ENCODE measurements around the gene SNX2.
"Not testable (repeated sequence)": the region's sequence is repeated elsewhere in the genome, so short reads cannot be mapped to it uniquely, and the experiment has no call there.

SNX2 gene

GRCh38 chr5:122845229-122846050 is 70.6 kb downstream of the SNX2 start, which contains the start of gene SNX24:
Gene SNX24, plus strand, starts transcription at chr5:122845613. Its CDS starts 21 bp downstream, at chr5:122845634.
- no peak for DNase-seq

DNA sequence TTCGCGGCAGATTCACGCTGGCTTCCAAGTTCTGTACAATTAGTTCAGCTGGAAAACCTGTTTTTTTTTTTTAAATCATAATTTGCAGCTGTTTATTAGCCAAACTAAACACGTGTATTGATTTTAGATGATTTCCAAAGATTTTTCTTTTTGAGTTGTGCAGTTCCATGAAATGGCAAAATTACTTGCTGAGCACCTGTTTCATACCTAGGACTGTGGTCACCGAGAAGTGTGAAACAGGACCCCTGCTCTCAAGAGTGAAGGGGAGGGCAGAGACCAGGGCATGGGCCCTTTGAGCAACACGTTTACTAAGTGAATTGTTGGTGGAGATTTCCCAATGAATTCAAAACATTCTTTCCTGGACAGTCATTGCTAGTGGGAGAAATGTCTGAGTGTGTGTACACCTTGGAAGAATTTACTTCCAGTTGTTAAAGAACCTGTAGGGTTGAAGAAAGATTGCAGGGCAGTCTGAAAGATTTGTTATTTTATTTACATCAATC is 71.2 kb downstream of the SNX2 start:
- DNase-seq, result no peak

DNA sequence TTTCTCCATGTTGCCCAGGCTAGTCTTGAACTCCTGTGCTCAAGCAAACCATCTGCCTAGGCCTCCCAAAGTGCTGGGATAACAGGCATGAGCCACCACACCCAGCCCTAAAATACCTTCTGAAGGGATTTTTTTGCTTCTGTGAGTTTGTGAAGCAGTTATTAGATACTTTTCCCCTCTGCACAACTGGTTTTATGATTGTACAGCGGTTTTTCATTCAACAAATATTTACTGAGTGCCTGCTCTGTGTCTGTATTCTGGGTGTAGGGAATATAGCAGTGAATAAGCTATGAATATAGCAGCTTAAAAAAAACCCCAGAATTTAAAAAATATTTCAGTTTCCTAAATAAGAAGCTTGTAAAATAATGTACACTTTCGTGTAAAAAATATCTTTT is 72.8 kb downstream of the SNX2 start:
- DNase-seq, result no peak

DNA sequence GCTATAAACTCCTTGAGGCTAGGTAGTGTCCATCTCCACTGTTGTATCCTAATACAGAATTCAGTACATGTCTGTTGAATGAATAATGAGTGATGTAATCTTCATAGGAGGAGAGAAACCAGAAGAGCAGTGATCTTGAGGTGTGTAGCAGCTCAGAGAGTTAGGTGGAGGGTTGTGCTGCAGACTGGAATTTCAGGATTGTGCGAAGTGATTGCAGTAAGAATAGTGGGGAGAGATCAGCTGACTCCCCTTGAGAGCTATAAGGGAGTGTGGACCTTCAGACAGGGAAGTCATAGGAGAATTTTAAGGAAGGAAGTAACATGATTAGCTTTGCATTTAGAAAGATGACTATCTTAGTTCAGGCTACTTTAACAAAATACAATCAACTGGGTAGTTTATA is 74.9 kb downstream of the SNX2 start:
- no peak for DNase-seq

GRCh38 chr5:122857538-122857937 is 82.7 kb downstream of the SNX2 start:
- DNase-seq, result not testable (repeated sequence)

GRCh38 chr5:122858451-122858850 is 83.6 kb downstream of the SNX2 start:
- no peak for DNase-seq

GRCh38 chr5:122863240-122863639 is 88.4 kb downstream of the SNX2 start:
- DNase-seq, result no peak

DNA sequence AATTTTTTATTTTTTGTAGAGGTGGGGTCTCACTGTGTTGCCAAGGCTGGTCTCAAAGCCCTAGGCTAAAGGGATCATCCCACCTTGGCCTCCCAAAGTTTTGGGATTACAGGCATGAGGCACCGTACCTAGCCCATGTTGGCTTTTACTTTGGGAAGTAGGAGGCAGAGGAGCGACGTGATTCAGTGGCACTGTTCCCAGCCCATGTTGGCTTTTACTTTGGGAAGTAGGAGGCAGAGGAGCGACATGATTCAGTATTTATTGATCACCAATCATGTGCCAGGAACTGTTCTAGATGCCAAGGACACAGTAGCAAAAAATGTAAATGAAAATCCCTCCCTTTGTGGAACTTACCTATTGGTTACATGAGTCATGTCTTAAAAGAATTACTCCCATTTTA is 88.8 kb downstream of the SNX2 start:
- no peak for DNase-seq

- no peak for DNase-seq
Measured at GRCh38 chr5:122864400-122864799, 89.5 kb downstream of the SNX2 start.

GRCh38 chr5:122864842-122865241 is 90.0 kb downstream of the SNX2 start:
- DNase-seq, result no peak

- DNase-seq, result no peak
Measured at GRCh38 chr5:122870219-122870856, 95.5 kb downstream of the SNX2 start.

DNA sequence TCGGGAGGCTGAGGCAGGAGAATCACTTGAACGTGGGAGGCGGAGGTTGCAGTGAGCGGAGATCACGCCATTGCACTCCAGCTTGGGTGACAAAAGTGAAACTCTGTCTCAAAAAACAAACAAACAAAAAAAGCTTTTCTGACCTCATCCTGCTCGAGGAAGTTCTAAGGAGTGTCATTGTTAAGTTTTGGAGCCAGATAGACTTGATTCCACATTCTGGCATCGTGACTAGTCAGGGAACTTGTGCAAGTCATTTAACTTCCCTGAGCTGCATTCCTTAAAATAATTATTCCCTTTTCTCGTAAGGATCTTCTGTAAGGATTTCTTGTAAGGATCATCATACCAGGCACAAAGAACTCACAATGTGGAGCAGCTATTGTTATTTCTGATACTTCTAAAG is 96.8 kb downstream of the SNX2 start:
- DNase-seq, result no peak

DNA sequence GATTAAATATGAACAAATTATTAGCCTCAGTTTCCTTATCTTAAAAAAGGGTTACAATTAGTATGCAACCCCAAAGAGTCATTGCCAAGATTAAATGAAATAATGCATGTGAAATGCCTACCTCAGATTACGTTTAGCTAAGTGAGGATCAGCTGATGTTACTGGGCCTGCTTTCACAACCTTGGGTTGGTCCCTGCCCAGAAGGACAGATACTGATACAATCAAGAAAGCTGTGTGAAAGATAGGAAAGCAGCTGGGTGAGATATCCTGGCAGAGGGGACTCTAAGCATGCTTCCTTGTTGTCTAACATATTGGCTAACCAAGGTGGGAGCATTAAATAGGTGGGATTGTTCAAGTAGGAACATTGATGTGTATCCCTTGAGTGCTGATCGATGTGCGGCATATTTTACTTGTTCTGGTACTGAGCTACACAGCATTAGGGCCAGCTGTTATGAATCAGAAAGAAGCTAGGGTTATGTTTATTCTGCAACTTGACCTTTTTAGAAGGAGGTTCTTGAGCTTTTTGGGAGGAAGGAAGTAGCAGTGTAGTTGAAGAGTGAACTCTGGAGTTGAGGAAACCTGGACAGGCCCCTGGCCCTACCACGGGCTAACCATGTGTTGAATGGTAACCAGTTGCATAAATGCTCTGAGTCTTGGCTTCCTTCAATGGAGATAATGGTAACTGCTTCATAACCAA is 99.4 kb downstream of the SNX2 start:
- no peak for DNase-seq

GRCh38 chr5:122877518-122877917 is 102.6 kb downstream of the SNX2 start:
- DNase-seq, result no peak

- DNase-seq, result no peak
Measured at GRCh38 chr5:122879076-122879475, 104.2 kb downstream of the SNX2 start.
